Astrocyte (in vitro differentiated cells and primary cell): ENCODE data around the gene CNTN5.

Experiments
- CTCF ChIP-seq: IDR thresholded peaks from 2 replicates; pipeline ENCODE4 v1.5.1; 2011; ENCODE audit warnings: low read depth, mild to moderate bottlenecking, inconsistent platforms, low read length, moderate library complexity; ENCODE audit not compliant: insufficient read depth
- EZH2 ChIP-seq: IDR thresholded peaks from 2 replicates; pipeline ENCODE4 v1.6.1; 2012; ENCODE audit warnings: mild to moderate bottlenecking, low read length, inconsistent platforms; ENCODE audit not compliant: insufficient read depth

GRCh38 chr11:100152766-100153165 lies 1132.0 kb downstream of the CNTN5 start:
- TF ChIP-seq EZH2 (no peak), CTCF (no peak)
